ENCODE measurements around the gene TMEM212.
A peak's percentile ranks its signal among the peaks of the same experiment; 100 is the strongest.

TMEM212 gene

GRCh38 chr3:171833789-171834460 is 9.2 kb upstream of the TMEM212 start:
- DNase-seq (ENCODE audit: low read depth): peak; percentile 85
- H3K4me3 ChIP-seq (replicated peaks; ENCODE audit: low read depth, low read length): no peak overlapping the region
- TF ChIP-seq, protein P1, sequence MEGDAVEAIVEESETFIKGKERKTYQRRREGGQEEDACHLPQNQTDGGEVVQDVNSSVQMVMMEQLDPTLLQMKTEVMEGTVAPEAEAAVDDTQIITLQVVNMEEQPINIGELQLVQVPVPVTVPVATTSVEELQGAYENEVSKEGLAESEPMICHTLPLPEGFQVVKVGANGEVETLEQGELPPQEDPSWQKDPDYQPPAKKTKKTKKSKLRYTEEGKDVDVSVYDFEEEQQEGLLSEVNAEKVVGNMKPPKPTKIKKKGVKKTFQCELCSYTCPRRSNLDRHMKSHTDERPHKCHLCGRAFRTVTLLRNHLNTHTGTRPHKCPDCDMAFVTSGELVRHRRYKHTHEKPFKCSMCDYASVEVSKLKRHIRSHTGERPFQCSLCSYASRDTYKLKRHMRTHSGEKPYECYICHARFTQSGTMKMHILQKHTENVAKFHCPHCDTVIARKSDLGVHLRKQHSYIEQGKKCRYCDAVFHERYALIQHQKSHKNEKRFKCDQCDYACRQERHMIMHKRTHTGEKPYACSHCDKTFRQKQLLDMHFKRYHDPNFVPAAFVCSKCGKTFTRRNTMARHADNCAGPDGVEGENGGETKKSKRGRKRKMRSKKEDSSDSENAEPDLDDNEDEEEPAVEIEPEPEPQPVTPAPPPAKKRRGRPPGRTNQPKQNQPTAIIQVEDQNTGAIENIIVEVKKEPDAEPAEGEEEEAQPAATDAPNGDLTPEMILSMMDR (IDR thresholded peaks at IDR 0.05; ENCODE audit: low read length, missing control alignments): peak; percentile 40

DNA sequence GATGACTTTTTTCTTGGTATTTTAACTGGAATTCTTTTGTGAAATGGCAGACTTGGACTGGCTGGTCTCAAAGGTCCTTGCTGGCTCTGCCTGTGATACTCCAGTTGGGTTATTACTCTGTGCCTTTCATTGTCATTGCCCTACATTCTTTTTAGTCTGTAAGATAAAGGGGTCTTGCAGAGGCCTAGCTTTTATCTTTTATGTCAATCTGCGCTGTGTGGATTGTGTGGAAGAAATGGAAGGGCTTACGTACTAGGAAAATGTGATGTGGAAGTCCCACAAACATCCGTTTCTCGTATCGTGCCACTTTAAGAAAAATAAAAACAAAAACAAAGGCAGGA is 8.7 kb upstream of the TMEM212 start:
- H3K4me3 ChIP-seq (replicated peaks; ENCODE audit: low read depth, low read length): no peak overlapping the region
- TF ChIP-seq, protein P1 (IDR thresholded peaks at IDR 0.05; ENCODE audit: low read length, missing control alignments): no peak
- DNase-seq (ENCODE audit: low read depth): no peak

- no peak overlapping the region for H3K4me3 ChIP-seq (replicated peaks; ENCODE audit: low read depth, low read length)
- DNase-seq (ENCODE audit: low read depth): no peak
- TF ChIP-seq, protein P1 (IDR thresholded peaks at IDR 0.05; ENCODE audit: low read length, missing control alignments): no peak
These were observed 8.0 kb upstream of the TMEM212 start for GRCh38 chr3:171835116-171835515.

DNA sequence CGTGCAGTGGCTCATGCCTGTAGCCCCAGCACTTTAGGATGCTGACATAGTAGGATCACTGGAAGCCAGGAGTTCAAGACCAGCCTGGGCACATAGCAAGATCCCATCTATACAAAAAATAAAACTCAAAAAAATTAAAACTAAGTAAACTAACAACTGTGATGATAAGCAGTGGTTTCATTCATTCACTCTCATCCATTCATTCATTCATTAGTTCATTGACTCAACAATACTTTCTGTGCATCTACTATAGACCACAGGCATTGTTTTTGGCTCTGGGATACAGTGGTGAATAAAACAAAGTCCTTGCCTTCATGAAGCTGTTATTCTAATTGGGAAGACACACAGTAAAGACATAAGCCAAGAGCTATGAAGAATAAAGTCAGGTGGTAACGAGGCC is 7.5 kb upstream of the TMEM212 start:
- no peak for DNase-seq (ENCODE audit: low read depth)
- TF ChIP-seq, protein P1 (IDR thresholded peaks at IDR 0.05; ENCODE audit: low read length, missing control alignments): no peak
- H3K4me3 ChIP-seq (replicated peaks; ENCODE audit: low read depth, low read length): no peak overlapping the region

- H3K4me3 ChIP-seq (replicated peaks; ENCODE audit: low read depth, low read length): no peak overlapping the region
- DNase-seq (ENCODE audit: low read depth): no peak
- TF ChIP-seq, protein P1 (IDR thresholded peaks at IDR 0.05; ENCODE audit: low read length, missing control alignments): no peak
These were observed 6.3 kb upstream of the TMEM212 start for GRCh38 chr3:171836855-171837254.

- TF ChIP-seq, protein P1 (IDR thresholded peaks at IDR 0.05; ENCODE audit: low read length, missing control alignments): no peak
- H3K4me3 ChIP-seq (replicated peaks; ENCODE audit: low read depth, low read length): peak overlapping the region; percentile 30
- no peak for DNase-seq (ENCODE audit: low read depth)
These were observed 5.5 kb upstream of the TMEM212 start for GRCh38 chr3:171837698-171838097.

DNA sequence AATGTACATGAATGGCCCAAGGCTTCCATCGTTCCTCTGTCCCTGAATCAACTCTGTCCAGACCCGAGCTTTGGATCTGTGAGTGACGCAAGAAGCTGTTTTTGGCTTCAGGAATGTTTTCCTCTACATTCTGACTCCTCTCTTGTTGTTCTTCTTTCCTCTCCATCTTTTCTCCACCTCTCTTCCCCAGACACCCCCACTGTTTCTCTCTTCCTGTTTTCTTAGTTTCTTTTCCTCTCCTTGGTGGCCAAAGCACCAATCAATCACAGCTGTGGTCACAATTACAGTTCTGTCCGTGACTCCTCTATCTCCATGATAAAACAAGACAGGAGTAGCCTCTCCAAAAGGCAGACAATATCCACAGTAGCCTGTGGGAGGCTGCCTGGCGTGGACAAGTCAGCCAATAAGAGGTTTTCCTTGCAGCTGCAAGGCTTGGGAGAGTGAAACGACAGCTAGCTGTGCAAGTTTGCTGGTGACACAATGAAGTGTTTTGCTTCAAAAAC is 4.9 kb upstream of the TMEM212 start:
- H3K4me3 ChIP-seq (replicated peaks; ENCODE audit: low read depth, low read length): peak overlapping the region; percentile 30
- peak; percentile 96 for DNase-seq (ENCODE audit: low read depth)
- TF ChIP-seq, protein P1 (IDR thresholded peaks at IDR 0.05; ENCODE audit: low read length, missing control alignments): peak; percentile 22

All from fibroblast of pulmonary artery (primary cell).